Measurements from ENCODE around the gene SLC7A7.

- TF ChIP-seq CTCF (conservative IDR thresholded peaks at IDR 0.05; ENCODE audit: low read length), result no peak
- no peak for TF ChIP-seq EZH2phosphoT487 (IDR thresholded peaks at IDR 0.05; ENCODE audit: borderline replicate concordance)
Measured at GRCh38 chr14:22811722-22812121, 3.5 kb downstream of the SLC7A7 start.

Measured in Loucy (cell line).